GM12864 (cell line): Measurements from ENCODE around the gene IGSF3.

Source experiments
- DNase-seq: peaks from one replicate; pipeline ENCODE4 v3.0.0-alpha.2; 2011; ENCODE audit warnings: low read depth
- H3K4me3 ChIP-seq: 2 replicates; pipeline ENCODE4 v1.5.1; 2011; ENCODE audit warnings: mild to moderate bottlenecking, low read depth, low read length, control low read depth
- TF ChIP-seq, protein P1 (sequence below): IDR thresholded peaks from 2 replicates; pipeline ENCODE4 v1.5.1; 2011; ENCODE audit warnings: low read depth, mild to moderate bottlenecking, moderate library complexity, low read length, control low read depth, inconsistent platforms; ENCODE audit errors: missing control alignments

Gene IGSF3

DNA sequence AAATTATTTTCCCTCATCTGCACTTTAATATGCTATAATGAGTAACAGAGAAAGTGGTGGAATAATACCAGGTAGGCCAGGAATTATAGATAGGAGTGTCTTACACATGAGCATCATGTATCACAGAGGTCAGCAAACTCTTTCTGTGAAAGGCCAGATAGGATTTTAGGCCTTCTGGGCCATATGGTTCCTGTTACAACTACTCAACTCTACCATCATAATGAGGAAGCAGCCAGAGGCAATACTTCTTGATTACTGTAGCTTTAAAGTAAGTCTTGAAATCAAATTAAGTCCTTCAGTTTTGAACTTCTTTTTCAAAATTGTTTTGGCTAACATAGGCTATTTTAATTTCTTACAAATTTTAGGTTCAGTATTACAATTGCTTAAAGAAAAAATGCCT, 32.1 kb upstream of the IGSF3 start:
- no peak overlapping the region for H3K4me3 ChIP-seq
- no peak for DNase-seq
- TF ChIP-seq, protein P1, sequence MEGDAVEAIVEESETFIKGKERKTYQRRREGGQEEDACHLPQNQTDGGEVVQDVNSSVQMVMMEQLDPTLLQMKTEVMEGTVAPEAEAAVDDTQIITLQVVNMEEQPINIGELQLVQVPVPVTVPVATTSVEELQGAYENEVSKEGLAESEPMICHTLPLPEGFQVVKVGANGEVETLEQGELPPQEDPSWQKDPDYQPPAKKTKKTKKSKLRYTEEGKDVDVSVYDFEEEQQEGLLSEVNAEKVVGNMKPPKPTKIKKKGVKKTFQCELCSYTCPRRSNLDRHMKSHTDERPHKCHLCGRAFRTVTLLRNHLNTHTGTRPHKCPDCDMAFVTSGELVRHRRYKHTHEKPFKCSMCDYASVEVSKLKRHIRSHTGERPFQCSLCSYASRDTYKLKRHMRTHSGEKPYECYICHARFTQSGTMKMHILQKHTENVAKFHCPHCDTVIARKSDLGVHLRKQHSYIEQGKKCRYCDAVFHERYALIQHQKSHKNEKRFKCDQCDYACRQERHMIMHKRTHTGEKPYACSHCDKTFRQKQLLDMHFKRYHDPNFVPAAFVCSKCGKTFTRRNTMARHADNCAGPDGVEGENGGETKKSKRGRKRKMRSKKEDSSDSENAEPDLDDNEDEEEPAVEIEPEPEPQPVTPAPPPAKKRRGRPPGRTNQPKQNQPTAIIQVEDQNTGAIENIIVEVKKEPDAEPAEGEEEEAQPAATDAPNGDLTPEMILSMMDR: no peak

DNA sequence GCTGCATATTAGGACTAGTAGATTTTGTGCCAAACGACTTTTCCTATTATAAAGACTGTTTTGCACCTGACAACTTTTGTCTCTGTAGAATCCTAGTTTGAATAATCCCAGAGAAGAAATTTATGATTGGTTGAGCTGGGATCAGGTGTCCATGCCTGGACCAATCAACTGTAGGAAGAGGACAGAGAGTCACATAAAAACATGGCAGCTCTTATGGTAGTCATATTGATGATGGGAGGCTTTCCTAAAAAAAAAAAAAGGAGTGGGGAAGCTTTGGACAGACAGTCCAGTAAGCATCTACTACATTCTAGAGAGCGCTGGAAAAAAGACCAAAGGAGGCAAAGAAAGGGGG, 30.7 kb upstream of the IGSF3 start:
- DNase-seq: no peak
- TF ChIP-seq, protein P1: no peak
- no peak overlapping the region for H3K4me3 ChIP-seq

DNA sequence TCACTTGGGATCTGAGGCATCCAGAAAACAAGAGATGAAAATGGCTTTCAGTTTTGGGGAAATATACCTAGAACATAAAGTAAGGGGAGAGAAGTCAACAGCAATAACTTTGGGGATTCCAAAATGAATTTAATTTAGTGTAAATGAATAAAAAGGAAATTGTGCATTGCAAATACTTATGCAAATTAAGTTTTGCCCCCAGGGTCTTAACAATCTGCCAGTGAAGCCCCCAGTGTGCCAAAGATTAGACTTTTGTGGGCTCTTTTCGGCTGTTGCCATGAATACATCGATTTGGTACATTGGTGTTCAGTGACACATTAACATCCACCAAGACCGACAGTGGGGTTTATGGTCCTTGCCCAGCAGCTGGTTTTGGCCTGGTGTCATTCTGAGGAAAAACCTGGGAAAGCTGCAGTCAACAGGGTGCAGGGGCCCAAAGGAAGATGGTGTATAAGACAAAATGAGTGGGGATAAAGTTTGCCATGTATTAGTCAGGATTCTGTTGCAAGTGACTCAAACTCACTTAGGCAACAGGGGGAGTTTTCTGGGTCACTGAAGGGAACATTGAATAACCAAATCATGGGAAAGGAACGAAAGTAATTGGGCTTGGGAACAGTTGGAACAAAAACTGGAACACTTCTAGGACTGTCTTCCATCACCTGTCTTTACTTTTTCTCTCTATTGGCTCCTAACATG, 30.2 kb upstream of the IGSF3 start:
- TF ChIP-seq, protein P1: no peak
- H3K4me3 ChIP-seq: no peak overlapping the region
- no peak for DNase-seq

DNA sequence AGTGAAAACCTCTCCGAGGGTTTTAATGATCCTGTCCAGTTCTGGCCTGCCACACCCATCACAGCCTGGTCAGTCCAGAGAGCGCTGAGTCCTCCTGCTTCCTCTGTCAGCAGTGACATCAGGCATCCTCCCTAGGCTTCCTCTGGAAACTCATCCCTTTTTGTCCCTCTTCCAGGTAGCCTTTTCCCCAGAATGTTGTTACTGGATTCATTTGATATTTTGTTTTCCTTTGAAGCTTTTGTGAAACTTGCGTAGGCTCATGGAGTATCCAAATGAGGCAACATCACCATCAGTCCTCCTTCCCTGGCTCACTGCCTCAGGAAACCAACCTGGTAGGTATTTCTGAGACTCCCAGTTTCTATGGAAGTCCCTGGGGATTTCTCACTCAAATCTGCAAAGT, 27.0 kb upstream of the IGSF3 start:
- H3K4me3 ChIP-seq: no peak overlapping the region
- DNase-seq: no peak
- TF ChIP-seq, protein P1: no peak

DNA sequence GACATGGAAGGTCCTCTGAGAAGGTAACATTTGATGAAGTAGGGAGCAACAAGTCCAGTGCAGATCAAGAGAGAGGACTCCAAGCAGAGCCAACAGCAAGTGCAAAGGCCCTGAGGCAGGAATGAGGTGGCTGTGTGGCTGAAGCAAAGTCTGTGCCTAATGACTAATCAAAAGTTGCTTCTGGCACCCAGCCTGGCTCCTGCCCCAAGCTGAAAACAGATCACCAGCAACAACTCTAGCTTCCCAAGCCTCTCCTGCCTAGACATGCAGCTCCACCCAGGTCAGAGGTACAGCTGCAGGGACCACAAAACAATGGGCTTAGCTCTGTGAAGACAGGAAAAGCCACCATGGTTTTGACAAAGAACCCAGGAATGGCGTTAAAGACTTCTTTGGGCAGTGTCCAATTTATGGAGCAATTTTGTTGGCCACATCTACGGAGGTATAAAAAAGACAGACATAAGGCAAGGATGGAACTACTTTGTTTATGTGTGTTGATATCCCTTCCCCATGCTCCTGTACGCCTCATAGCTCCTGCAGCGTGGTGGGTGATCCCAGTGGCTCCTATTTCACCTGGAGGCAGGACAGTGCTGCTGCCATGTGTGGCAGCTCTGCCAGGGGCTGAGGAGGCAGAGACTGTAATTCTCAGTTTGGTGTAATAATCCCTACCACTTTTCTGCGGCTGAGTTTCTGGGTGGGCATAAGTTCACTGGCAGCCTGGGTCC, 26.4 kb upstream of the IGSF3 start:
- TF ChIP-seq, protein P1: no peak
- no peak for DNase-seq
- no peak overlapping the region for H3K4me3 ChIP-seq

DNA sequence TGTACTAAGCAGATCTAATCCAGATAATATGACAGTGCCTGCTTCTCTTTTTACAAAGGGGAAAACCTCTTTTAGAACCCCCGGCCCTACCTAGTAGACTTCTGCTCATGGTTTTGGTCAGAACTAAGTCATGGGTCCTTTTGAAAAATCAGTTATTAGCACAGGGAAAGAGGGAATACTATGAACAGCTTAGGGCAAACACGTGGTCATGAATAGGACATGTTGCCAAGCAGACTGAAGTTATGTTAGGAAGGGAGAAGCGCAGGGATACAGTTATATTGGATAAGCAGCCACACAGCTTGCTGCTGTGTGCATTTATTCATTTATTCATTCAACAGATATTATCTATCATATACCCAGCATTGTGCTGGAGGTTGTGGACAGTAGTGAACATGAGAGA, 25.3 kb upstream of the IGSF3 start:
- TF ChIP-seq, protein P1: no peak
- H3K4me3 ChIP-seq: no peak overlapping the region
- DNase-seq: no peak
